Peyer's patch (tissue), 4 donors: ENCODE data around the gene FAM174B.

Experiments used
- POLR2A ChIP-seq, 2 donors: fragments of 450-650 bp; IDR thresholded peaks; one replicate each; pipeline ENCODE4 v1.5.1; 2017; ENCODE audit warnings: antibody characterized with exemption in 2 of 2, mild to moderate bottlenecking in 2 of 2, moderate library complexity in 2 of 2
- TF ChIP-seq, protein P1 (sequence below), 6 experiments: fragments of 450-650 bp in 4 of 6; fragments of 200-600 bp in 2 of 6; sonication (generic) in 1 of 6; IDR thresholded peaks; one replicate each; pipeline ENCODE4 v1.5.1; 2017 to 2019; ENCODE audit warnings: antibody characterized with exemption in 6 of 6, mild to moderate bottlenecking in 3 of 6, moderate library complexity in 1 of 6

DNA sequence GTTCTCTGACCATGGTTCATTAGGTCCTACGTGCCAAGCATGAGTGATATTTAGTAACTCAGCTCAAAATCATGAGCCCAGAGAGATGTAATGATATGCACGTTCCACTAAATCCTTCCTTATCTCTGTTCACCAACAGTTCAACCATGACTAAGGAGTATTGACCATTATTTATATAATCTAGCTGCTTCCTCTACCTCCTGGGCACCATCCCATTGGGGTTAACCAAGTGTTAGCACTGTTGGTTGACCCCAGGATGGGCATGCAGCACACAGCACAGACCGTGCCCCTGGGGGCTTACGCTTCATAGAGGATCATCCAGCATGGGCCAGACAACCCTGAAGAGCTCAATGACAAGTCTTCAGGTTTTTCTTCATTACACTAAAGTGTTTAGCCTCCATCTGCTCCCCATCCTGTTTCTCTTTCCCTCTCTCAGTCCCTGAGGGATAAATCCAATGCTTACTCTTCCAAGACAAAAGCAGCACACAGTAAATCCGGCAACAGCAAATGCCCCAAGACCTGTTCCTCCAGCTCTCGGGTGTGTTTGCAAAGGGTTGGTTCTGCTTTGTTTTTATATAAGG, 10.4 kb downstream of the FAM174B start:
- TF ChIP-seq POLR2A (IDR thresholded peaks at IDR 0.05) = no peak
- TF ChIP-seq, protein P1, sequence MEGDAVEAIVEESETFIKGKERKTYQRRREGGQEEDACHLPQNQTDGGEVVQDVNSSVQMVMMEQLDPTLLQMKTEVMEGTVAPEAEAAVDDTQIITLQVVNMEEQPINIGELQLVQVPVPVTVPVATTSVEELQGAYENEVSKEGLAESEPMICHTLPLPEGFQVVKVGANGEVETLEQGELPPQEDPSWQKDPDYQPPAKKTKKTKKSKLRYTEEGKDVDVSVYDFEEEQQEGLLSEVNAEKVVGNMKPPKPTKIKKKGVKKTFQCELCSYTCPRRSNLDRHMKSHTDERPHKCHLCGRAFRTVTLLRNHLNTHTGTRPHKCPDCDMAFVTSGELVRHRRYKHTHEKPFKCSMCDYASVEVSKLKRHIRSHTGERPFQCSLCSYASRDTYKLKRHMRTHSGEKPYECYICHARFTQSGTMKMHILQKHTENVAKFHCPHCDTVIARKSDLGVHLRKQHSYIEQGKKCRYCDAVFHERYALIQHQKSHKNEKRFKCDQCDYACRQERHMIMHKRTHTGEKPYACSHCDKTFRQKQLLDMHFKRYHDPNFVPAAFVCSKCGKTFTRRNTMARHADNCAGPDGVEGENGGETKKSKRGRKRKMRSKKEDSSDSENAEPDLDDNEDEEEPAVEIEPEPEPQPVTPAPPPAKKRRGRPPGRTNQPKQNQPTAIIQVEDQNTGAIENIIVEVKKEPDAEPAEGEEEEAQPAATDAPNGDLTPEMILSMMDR (IDR thresholded peaks at IDR 0.05) = no peak
